Activated CD4-positive, alpha-beta T cell treated with anti-CD3 and anti-CD28 coated beads, Interleukin-2, Interleukin-6, amounts not matched to agents 100 ng/mL and 50 ng/mL, durations not matched to agents 16 hours and 8 hours (primary cell): ENCODE data around the gene MAPK11.
"Not testable (repeated sequence)": the region's sequence is repeated elsewhere in the genome, so short reads cannot be mapped to it uniquely, and the experiment has no call there.

Experiments
- DNase-seq: peaks from one replicate; pipeline ENCODE4 v3.0.0-alpha.2; 2020

The MAPK11 gene

DNA sequence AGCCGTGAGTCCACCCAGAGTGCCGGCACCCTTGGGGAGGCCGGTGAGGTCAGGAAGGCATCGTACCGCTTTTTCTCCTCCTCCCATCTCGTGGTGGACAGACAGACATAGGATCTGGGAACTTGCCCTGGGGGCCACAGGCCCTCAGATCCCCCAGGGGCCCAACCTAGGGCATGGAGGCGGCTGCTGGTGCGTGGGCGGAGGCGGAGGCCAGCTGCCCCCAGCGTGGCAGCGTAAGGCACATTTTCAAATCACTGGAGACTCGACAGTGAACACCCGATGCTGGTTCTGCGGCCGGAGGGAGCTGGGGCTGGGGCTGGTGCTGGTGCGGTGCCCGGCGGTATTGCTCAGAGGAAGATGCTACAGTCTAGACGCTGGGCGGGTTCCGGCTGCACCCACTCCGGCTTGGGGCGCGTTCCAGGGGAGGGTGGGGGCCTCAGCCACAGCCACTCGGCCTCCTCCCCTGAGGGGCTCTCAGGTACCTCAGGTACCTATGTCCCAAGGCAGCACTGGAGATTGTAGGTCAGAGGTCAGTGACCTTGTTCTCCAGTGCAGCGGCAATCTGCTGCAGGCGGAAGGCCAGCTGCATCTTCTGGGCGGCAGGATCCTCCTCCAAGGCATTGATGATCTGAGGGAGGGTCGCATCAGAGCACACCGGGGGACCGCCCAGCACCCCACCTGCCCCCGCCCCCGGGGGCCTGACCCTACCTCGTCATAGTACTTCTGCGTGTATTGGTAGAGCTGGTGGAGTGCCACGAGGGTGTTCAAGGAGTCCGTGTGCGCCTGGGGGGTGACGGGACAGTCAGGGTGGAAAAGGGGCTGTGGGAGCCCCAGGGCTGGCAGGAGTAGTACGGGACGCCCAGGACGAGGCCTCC is 5.2 kb upstream of the MAPK11 start:
- DNase-seq: no peak

DNA sequence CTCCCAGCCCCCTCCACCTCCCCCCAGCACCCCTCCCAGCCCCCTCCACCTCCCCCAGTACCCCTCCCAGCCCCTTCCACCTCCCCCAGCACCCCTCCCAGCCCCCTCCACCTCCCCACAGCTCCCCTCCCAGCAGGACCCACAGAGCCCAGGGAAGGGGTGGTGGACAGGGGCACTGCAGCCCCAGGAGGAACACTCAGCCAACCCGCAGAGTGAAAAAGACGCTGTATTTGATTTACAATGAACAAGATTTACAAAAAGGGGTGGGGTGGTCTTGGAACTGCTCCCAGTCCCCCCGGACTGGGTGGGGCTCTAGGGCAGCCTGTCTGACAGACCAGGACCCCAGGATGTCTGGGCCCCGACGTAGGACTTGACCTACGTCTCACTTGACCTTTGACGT is 4.6 kb upstream of the MAPK11 start:
- no peak for DNase-seq

DNA sequence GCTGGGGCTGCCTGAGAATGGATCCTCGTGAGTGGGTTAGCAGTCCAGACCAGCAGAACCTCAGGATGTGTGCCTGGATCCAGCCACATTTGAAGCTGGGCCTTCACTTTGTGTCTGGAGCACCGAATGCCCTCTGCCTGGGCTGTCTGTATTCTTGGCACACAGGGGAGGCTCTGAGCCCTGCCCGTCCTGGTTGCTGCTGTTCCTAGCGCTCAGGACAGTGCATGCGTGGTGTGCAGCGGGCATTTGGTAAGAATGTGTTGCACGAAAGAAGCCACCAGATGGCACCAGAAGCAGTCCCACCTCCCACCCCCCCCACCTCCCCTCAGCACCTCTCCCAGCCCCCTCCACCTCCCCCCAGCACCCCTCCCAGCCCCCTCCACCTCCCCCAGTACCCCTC is 4.1 kb upstream of the MAPK11 start:
- peak; percentile 63 for DNase-seq

DNA sequence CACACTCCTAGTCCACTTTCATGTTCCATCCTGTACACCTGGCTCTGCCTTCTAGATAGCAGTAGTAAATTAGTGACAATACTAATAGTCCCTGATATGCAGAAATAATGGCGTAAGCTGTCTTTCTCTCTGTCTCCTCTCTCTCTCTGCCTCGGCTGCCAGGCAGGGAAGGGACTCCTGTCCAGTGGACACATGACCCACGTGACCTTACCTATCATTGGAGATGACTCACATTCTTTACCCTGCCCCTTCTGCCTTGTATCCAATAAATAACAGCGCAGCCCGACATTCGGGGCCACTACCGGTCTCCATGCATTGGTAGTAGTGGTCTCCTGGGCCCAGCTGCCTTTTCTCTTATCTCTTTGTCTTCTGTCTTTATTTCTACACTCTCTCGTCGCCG is 3.6 kb upstream of the MAPK11 start:
- not testable (repeated sequence) for DNase-seq

DNA sequence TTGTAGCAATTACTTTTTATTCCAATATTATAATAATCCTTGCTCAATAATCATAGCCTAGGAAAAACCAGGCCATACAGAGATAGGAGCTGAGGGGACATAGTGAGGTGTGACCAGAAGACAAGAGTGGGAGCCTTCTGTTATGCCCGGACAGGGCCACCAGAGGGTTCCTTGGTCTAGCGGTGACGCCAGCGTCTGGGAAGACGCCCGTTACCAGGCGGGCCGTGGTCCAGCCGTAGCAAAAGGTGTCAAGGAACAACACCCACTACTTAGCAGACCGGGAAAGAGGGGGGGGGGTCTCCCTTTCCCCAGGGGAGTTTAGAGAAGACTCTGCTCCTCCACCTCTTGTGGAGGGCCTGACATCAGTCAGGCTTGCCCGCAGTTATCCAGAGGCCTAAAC is 3.2 kb upstream of the MAPK11 start:
- DNase-seq: not testable (repeated sequence)

DNA sequence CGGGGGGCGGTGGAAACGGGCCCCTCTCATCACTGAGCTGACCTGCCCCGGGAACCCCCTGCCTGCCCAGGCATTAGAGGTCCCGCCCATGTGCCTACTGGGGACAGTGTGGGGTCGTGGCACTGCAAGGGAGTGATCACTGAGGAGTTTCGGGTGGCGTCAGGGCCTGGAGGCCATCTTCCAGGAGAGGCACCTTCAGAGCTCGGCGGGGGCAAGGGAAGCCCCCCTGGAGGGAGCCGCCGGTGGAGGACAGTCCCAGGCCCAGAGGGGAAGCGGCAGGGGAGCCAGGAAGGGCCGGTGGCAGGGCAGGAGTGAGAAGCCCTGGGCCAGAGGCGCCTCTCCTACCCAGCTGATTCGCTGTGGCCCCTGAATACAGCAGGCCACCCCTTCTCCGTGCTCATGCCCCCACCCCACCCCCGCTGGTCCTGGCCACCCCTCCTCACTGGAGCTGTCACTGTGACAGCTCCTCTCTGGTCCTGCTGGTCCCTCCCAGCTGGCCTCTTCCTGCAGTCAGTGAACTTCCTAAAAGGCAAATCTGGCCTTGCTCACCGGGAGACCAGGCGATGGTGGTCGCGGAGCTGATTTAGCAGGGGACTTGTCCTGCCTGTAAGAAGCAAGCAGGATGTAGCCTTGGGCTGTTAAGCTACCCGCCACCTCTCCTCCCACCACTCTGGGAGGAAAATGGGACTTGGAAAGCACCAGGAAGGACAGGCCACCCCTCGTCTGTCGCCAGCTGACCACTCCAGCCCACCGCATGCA is 2.0 kb upstream of the MAPK11 start:
- DNase-seq: no peak

DNA sequence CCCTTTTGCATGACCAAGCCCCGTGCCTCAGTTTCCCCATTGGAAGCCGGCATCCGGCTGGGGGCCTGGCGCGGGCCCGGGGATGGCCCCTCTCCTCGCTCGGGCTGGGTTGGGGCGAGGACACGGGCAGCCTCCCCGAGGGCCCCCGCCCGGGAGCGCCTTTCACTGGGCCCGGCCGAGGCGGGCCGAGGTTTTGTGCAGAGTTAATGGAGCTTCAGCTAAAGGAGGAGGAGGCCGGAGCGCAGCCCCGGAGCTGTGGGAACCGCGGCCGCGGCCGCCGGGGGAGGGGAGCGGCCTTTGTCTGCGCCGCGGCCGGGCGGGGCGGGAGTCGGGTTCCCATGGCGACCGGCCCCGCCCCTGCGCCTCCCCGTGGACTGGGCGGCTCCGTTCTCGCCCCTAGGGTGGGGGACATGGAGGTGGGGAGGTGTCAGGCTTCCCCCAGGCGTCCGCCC is 1.4 kb upstream of the MAPK11 start:
- DNase-seq: peak; percentile 67

DNA sequence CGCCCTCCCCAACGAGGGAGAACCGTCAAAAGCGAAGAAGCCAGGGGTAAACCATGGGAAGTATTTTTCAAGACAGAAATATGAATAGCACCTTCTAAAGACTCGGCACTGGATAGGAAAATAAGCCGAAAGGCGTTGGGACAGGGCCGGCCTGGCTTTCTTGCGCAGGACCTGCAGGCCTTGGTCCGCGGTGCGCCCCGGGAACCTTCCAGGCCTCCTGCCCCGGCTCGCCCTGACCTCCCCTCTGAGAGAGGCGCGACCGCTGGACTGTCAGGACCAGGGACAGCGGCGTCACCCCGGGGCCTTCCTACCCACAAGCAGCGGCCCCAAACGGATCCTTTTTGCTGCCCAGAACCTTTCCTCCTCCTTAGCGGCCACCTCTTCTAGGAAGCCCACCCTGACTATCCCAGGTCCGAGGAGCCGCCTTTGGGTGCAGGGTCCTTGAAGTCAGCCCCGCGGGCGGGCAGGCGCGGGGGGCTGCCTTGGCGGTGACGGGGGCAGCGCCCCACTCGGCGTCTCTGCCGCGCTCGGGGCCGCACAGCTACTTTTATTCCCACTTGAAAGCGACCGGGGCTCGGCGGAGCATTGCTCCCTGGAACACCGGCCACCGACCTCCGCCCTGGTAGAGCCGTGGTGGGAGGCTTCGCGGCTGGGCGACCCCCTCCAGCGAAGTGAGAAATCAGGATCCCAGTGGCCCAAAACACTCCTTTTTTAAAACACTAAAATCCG is 650 bp upstream of the MAPK11 start:
- DNase-seq: peak; percentile 64

DNA sequence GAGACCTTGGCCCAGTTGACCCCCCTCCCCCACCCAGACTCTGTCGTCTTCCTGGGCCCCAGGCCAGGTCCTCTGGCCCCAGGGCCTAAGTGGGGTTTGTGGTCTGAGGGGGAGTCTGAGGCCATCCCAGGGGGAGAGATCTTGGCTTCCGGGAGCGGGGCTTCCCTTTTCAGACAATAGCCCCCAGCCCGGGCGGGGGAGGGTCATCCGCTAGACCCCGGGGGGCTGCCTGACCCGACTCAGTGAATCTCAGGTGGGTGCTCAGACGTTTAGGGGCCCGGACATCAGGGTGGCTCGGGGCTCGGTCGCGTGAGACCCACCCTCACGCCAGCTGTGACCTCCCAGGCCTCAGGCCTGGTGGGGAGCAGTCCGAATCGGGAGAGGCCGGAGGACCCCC is 609 bp downstream of the MAPK11 start:
- DNase-seq: no peak

DNA sequence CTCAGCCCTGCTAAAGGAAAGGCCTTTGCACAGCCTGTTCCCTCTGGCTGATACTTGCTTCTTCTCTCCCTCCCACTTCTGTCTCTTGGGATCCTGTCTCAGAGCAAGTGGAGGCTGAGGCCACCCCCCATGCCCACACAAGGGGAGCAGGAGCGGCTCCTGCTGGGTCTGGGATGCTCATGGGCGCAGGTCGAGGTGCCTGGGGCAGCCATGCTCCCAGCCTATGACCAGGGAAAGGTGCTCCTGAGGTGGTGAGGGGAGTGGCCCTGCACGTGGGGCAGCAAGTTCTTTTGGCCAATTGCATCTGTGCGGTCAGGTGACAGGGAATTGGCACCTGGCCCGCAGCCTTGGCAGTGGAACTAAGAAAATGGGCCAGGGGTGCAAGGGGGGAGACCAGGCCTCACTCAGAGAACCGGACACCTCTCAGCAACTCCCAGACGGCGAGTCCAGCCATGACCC is 1.5 kb downstream of the MAPK11 start:
- DNase-seq: no peak

DNA sequence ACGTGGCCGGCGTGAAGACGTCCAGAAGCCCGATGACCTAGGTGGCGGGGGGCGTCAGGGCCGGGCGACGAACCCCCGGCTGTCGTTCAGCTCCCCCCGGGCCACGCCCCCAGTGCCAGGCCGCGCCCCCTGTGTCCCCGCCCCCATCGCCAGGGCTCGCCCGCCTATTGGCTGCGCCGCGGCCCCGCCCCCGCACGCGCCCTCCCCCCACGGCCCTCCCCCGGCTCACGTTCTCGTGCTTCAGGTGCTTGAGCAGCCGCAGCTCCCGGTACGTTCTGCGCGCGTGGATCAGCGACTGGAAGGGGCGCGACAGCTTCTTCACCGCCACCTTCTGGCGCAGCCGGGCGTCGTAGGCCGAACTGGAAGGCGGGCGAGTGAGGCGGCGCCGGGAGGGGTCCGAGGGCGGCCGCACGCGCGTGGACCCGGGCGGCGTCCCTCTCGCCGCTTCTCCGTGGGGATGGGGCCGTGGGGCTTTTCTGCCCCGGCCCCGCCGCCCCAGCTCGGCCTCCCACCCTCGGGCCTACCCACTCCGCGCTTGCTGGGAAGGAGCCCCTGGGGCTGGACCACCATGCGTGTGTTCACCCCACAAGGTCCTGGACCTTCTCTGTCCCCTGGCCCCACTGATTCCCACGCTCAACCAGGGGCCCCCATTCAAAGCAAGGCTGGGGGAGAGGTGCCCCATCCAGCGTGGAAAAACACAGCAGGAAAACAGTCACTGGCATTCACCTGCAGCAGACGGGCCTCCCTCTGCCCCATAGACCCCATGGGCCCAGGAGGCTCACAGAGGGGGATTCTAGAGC is 2.4 kb downstream of the MAPK11 start:
- peak; percentile 67 for DNase-seq

DNA sequence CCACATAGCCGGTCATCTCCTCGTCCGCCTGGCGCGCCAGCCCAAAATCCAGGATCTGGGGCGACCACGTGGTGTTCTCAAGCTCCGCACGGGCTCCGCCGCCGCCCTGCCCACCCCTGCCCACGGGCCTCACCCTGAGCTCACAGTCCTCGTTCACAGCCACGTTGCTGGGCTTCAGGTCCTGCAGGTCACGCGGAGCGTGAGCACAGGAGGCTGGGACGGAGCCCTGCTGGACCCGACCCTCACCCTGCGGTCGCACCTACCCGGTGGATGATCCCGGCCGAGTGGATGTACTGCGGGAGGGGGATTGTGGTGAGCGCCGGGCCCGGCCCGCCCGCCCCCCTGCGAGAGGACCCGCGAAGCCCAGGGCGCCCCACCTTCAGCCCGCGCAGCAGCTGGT is 3.2 kb downstream of the MAPK11 start:
- no peak for DNase-seq

DNA sequence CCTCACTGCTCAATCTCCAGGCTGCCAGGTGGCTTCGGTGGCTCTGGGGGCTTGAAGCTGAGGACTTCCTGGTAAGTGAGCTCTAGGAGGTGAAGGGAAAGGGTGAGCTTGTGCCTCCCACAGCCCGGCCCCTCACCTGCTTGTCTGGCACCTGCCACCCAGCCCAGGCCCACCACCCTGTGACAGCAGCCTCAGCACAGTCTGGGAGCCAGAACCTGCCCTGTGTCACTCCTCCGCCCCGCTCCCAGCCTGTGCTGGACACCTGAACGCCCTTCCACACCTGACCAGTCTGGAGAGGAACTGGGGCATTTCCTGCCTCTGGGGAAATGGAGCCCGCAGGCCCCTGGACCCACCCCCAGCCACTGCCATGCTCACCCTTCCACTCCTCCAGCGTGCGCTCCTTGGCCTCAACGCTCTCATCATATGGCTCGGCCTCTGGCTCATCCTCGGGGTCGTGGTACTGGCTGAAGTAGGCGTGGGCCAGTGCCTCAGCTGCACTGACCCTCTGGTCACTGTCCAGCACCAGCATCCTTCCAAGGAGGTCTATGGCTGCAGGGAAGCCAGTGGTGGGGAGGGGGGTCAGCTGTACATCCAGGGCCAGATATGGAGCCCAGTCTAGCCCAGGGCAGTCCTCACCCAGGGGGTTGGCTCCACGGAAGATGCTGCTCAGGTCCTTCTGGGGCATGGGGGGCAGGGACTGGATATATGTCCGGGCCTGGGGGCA is 5.1 kb downstream of the MAPK11 start:
- DNase-seq: no peak

DNA sequence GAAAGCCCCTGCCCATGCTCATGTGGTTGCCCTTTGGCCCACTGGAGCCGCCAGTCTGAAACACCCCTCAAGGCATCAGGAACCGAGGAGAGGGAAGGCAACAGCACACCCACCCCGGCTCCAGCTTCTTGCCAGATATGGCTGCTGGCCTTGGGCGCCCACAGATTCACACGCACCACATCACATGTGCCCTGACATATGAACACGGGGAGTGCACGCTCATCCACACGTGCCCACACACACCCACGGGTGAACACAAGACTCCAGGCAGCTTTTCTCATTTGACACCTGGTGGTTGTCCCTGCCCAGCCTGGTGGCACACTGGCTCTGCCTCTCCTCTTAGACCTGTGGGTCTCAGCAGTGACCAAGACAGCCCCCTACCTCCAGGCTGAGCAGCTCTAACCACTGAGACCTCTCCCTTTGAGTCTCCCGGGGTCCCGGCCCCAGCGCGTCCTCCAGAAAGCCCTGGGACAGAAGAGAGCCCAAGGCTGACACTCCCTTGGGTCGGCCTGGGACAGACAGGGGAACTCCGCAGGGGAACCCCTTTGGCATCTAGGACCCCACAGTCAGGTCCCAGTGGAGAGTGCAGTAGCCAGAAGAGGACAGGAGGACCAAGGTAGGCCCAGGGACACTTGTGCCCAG is 6.0 kb downstream of the MAPK11 start:
- DNase-seq: no peak

DNA sequence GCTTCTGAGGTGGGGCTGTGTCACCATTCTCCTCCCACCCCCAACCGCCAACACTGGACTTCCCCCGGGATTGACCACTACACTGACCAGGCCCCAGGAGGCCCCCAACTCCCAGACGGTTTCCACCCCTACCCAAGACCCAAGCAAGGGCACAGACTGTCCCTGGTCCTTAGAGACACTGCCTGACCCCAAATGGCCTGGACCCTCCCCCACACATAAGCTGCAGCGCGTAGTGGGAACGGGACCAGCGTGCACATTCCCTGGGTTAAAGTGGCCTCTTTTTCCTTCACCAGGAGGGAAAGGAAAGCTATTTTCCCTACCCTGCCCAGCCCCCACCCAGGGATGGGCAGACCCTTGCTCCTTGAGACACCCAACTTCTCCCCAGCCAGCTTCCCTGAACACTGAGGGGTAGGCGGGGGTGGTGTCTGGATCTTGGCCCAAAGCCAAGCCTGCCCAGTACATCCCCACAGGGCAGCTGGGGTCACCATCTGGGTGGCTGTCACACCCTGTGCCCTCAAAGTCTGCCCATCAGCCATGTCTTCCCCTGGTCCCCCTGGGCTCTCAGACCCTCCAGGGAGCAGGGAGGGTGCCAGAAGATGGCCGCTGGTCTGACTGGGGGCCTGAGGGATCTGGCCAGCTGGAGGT is 7.1 kb downstream of the MAPK11 start:
- DNase-seq: no peak

DNA sequence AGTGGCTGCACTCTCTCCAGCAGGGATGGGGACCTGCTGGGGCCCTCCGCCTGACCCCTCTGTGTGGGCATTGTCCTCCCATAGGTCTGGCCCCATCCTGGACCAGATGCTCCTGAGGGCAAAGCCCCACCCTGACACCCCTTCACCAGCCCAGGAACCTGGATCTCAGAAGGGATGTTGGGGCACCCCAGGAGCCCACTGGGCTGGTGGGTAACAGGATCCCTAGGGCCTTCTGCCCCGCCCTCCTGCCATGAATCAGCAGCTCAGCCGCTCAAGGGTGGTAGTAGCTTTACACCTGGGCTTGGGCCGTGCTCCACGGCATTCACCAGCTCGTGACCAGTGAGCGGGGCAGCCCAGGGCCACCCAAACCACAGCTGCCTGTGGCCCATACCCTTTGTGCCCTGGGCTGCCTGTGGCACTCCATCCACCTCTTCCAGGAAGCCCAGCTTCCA is 7.7 kb downstream of the MAPK11 start:
- DNase-seq: peak; percentile 25

DNA sequence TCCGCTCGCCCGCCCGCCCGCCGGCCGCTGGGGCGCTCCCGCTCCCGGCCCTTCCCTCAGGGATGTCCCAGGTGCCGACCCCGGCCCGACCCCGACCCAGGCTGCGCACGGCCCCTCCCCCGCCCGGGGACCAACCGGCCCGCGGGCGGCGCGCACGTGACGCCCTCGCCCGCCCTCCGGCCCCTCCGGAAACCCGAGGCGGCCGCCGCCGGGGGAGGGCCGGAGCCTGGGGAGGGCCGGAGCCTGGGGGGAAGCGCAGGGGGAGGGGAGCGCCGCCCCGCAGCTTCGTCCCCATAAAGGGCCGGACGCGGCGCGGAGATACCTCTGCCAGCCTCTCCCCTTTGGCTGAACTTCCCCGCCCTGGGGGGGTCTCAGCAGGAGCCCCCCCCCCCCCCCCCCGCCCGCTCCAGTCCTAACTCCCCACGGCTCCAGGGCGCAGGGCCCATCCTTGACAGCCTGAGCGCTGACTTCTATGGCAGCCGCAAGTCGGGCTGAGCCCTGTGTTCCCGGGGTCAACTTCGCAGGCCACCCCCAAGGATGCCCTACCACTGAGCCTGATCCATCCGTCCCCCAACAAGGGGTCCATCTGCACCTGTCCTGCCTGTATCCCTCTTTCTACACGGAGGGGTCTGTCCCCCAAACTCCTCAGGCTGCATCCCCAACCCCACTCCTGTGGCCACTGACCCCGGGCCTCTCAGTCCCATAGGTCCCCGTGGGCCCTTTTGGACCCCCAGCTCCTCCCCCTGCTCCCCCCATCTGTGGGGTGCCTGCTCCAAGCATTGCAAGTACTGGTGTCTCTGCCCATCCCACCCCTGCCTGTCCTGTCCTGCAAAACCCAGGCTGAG is 8.3 kb downstream of the MAPK11 start, which contains the start of gene MAPK12:
Gene MAPK12, minus strand, starts transcription at position 69 of the 845 bp plus-strand sequence. CDS start 174 bp downstream, outside the sequence.
- DNase-seq: peak; percentile 43

DNA sequence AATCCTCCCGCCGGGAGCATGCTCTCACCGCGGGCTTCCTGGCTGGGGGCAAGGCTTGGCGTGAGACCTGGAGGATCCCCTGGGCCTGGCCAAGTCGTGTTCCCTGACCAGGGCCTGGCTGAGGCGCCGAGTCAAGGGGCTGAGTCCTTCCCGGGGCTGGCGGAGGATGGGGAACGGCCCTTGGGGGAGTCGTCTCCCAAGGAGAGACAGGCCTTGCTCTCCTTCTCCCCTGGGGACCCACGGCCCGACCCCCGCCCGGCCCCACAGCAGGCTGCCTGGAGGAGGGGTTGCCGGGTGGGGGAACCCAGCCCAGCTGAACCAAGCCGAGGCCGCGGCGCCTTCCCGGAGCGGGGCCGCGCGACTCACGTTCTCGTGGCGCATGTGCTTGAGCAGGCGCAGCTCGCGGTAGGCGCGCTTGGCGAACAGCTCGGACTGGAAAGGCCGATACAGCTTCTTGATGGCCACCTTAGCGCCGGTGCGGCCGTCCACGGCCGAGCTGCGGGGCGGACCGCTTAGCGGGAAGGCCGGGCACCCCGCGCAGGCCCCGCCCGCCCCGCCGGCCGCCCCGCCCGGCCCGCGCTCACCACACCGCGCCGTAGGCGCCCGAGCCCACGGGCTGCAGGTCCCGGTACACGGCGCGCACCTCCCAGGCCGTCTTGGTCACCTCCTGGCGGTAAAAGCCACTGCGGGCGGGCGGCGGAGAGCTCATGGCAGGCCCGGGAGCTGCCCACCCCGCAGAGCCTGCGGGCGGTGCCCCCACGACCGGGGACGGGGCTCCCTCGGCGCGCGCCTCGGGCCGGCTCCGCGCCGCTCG is 9.2 kb downstream of the MAPK11 start:
- DNase-seq: peak; percentile 63

DNA sequence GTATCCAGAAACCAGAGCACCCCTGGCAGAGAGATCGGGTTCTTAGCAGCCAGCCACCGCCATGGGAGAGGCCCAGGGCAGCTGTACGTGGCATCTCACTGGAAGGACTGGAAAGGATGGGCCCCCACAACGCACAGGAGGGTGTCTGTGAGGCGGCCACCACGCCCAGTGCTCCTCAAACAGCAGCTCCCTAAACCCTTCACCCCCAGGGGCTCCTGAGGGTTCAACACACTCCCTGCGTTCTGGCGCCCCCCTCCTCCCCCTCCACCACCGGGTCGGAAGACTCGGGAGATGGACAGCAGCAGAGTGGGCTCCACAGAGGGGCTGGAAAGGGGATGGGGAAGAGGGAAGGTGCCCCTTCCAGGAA is 9.8 kb downstream of the MAPK11 start:
- no peak for DNase-seq
